GOT3 (cell line): ENCODE results near the gene MEGF6.
"Not testable (repeated sequence)": the region's sequence is repeated elsewhere in the genome, so short reads cannot be mapped to it uniquely, and the experiment has no call there.

Experiments used
- DNase-seq: peaks from one replicate; lab custom pipeline; 2025; ENCODE audit warnings: mixed read lengths; lab: John Stamatoyannopoulos, UW

Gene MEGF6

DNA sequence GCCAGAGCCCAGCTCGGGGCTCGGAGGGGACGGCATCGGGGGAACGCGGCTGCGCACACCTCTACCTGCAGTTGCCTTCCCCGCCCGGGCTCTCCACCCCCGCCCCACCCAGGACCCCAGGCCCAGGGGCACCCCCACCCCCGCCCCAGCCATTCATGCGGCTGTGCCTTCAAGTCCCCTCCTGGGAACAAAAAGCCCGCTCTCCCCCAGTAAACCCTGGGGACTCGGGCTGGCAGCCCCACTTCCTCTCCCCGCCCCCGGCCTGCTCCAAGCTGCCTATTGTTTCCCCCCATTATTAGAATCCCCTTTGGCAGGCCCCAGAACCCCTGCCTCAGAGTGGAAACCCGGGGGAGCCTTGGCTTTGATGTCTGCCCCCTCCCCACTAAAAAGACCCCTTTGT, 18.0 kb downstream of the MEGF6 start:
- DNase-seq: no peak

DNA sequence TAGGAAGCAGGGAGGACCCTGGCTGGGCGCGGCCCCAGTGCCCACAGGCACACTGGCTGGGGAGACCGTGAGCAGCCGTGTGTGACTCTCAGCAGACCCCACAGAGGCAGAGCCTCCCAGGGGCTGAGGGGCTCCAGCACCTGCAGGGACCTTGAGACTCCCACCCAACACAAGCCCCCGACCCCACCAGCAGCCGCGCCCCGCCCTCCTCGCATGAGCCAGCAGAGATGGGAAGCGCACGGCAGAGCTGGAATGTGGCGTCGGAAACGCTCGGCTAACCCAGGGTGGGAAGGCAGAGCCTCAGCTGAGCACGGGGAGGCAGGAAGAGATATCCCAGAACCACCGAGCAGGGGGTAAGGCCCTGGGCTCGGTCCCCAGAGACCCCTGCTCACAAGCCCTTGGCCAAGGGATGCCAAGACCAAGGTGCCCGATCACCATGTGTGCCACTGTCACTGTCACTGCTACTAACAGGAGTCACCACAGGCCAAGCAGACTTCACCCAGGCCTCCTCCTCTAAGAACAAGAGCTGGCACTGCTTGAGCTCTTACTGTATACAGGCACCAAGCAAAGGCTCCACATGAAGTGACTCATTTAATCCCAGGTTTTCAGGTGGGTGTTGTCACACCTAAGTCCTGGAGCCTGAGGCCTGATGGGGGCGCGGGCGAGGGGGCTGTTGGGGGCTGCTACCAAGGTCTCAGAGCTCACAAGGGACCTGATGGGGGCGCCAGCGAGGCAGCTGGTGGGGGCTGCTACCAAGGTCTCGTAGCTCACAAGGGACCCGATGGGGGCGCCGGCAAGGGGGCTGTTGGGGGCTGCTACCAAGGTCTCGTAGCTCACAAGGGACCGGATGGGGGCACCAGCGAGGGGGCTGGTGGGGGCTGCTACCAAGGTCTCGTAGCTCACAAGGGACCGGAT, 20.1 kb downstream of the MEGF6 start:
- no peak for DNase-seq

DNA sequence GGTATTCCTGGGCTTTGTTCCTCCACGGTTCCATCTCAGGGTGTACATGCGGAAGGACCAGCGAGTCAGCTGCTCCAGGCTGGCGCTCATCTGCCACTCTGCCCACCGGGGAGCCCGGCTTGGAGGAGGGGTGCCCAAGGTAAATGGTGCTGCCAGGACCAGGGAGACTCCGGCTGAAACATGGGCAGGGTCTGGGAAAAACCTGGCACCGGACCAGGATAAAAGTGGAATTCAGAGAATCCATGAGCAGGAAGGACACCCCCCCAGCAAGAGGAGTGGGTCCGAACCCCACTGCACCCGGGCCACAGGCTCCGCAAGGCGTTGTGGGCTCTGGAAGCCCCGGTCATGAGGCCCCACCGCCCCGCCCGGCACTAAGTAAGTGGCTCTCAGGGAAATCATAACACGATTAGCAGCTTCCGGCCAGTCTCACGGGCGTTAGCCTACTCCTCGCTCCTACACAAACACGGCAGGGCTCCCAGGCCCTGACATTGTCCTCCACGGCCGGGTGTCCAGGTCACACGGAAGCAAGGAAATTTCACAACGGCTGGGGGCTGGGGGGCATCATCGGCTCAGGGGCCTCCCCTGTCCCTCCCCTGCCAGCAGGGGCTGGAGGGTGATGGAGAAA, 21.1 kb downstream of the MEGF6 start:
- no peak for DNase-seq

DNA sequence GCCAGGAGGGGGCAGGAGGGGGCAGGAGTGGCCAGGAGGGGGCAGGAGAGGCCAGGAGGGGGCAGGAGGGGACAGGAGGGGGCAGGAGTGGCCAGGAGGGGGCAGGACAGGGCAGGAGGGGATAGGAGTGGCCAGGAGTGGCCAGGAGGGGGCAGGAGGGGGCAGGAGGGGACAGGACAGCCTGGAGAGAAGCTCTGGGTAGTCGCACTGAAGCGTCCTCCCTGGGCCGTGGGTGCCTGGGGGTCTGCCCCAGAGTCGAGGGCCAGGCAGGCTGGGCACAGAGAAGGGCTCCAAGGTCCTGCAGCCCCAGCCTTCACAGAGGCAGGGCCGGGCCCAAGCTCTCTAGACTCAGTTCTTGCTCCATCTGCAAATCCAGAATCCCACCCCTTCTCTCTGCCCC, 22.9 kb downstream of the MEGF6 start:
- DNase-seq: no peak

DNA sequence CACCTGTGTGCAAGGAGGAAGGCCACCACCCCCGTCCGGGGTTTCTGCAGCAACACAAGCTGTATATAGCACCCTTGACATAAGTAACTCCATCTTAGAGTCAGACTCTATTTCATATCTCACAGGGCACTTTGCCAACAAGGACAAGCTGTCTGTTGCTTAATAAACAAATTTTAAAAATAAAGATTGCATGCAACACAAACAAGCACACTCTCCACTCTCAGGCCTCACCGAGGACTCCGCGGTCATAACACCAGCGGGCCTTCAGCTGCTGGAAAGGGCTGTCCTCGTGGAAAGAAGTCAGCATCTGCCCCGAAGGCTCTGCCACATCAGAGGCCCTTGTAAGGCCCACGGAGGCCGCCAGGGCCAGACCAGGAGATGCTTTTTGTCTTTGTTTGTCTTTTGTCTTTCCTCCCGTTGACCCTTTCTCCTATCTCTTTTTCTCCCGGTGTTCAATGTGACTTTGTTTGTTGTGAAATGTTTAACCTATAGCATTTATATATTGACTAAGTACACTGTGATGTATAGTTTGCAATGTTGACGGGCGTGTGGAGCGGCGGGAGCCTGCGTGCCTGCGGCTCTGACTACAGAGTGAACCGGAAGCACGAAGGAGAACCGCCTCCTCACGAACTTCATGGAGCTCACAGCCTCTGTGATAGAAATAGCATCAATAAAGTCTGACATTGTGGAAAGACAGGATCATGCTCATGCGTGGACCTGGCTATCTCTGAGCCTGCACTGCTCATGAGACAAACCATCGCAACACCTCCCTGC, 24.1 kb downstream of the MEGF6 start:
- DNase-seq: no peak

DNA sequence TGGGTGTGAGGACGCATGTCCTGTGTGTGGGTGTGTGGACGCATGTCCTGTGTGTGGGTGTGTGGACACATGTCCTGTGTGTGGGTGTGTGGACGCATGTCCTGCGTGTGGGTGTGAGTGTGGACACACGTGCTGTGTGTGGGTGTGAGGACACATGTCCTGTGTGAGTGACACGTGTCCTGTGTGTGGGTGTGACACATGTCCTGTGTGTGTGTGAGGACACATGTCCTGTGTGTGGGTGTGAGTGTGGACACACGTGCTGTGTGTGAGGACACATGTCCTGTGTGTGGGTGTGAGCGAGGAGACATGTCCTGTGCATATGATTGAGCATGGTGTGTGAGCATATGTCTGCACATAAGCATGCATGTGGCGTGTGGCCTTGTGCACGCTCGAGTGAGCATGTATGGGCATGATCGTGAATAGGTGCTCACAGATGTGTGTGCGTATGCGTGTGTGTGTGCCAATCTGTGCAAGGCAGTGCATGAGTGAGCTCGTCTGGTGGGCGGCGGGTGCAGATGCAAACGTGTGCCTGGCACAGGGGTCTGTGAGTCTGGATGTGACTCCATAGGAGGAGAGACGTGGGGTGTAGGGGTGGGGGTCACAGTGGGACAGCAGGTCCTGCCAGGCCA, 25.3 kb downstream of the MEGF6 start:
- DNase-seq: no peak

DNA sequence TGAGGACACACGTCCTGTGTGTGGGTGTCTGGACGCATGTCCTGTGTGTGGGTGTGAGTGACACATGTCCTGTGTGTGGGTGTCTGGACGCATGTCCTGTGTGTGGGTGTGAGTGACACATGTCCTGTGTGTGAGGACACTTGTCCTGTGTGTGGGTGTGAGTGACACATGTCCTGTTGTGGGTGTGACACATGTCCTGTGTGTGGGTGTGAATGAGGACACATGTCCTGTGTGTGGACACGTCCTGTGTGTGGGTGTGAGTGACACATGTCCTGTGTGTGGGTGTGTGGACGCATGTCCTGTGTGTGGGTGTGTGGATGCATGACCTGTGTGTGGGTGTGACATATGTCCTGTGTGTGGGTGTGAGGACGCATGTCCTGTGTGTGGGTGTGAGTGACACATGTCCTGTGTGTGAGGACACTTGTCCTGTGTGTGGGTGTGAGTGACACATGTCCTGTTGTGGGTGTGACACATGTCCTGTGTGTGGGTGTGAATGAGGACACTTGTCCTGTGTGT, 25.9 kb downstream of the MEGF6 start:
- not testable (repeated sequence) for DNase-seq

DNA sequence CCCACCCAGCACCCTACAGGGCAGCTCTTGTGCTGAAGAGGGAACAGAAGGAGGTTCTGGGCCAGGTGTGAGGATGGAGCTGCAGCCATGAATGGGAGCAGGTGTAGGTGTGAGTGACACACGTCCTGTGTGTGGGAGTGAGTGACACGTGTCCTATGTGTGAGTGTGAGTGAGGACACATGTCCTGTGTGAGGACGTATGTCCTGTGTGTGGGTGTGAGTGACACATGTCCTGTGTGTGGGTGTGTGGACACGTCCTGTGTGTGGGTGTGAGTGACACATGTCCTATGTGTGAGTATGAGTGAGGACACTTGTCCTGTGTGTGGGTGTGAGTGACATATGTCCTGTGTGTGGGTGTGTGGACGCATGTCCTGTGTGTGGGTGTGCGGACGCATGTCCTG, 26.4 kb downstream of the MEGF6 start:
- DNase-seq: no peak

DNA sequence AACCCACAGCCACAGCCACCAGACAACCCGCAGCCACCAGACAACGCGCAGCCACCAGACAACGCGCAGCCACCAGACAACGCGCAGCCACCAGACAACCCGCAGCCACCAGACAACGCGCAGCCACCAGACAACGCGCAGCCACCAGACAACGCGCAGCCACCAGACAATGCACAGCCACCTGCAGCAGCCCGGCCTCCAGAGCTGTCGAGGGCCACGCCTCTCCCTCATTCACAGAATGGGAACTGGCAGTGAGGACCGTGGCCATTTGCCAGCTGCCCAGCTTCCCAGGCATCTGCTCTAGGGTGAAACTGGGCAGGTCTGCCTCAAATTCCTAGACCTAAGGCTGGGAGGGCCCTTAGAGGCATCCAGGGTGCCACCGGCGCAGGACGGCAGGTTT, 27.6 kb downstream of the MEGF6 start:
- not testable (repeated sequence) for DNase-seq

DNA sequence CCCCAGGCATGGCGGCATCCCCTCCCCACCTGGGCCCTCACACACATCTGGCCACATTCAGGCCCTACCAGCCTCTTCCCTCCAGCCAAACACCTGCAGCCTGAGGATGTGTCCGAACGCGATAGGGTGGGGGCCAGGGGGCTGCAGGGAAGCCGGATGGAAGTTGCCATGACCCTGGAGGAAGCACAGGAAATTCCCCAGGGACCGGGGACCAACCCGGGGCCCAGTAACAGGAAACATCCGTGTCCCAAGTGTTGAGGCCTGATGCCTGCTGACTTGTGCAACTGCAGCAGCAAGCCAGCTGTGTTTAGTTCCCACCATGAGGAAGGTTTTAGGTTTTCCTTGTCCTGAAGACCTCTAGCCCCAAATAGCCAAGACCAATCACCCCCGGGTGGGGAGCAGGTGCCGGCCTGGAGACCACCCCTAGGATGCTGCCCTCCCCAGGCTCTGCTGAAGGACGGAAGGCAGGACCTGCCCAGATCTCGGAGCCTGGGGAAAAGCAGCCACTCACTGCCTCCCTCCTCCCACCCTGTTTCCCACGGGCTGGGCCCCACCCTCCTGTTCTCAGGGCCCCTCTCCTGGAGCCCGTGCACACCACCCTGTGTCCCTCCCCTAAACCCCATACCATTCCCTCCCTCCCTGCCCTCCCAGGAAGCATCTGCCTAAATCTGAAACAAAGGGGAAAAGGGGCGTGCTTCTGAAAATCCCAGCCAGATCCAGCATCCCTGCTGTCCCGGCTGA, 29.8 kb downstream of the MEGF6 start:
- DNase-seq: no peak

DNA sequence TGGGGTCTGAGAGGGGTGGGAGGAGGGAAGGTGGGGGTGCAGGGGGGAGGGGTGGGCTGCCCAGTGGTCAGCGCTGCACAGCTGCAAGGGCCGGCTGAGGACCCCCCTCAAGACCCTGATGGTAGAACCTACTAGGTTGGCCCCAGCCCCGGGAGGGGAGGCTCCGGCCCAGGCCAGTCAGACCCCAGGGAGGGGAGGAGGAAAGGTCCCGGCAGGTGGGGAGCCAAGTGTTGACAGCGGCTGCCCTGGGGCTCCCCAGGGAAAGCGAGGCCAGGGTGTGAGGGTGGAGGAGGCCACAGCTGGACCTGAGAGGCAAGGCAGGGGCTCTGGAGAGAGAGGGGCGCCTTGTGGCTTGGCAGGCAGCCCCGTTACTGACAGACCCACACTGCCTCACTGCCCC, 31.1 kb downstream of the MEGF6 start:
- no peak for DNase-seq

DNA sequence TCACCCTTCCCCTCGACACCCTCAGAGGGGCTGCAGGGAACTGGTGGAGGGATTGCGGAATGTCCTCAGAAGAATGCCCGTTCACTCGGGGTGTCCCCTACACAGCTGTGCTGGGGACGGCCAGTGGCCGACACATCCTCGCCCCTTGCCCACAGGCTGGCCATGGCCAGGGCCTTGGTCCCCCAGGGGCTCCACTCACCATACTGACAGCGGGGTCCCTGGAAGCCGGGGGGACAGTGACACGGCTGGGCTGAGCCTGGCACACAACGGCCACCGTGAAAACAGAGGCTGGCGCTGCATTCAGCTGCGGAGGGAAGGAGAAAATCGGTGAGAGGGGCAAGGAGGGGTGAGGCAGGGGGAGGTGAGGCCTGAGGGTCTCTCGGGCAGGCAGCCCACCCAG, 31.7 kb downstream of the MEGF6 start:
- no peak for DNase-seq

DNA sequence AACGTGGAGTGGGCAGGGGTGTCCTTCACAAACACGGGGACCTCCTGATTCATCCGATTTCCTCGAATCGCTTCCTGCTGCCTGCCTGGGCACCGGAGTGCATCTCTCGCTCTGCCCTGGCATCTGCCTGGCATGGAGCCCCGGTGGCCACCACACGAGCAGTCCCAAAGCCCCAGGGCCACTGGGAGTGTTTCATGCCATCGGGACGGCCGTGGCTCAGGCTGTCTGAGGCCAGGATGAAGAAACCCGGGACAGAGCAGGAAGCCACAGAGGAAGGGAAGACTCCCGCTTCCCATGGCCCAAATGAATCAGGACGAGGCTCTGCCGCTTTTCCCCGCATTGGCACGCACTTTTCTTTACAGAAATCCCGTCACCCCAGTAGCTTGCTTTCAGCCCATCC, 32.4 kb downstream of the MEGF6 start:
- no peak for DNase-seq

DNA sequence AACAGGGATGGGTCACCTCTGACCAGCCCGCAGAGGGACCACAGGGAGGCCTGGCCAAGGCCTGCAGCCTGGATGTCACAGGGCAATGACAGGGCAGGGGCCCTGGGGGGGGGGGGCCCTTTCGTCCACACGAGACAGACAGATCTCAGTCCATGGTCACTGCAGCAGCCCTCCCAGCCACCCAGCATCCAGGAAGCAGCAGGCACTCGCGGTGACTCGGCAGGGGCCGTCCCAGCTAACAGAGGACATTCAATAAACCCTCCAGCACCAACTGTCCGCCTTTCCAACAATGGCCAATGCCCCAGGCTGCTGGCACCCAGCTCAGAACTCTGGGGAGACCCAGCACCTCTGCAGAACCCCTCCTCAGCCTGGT, 32.9 kb downstream of the MEGF6 start:
- DNase-seq: no peak

DNA sequence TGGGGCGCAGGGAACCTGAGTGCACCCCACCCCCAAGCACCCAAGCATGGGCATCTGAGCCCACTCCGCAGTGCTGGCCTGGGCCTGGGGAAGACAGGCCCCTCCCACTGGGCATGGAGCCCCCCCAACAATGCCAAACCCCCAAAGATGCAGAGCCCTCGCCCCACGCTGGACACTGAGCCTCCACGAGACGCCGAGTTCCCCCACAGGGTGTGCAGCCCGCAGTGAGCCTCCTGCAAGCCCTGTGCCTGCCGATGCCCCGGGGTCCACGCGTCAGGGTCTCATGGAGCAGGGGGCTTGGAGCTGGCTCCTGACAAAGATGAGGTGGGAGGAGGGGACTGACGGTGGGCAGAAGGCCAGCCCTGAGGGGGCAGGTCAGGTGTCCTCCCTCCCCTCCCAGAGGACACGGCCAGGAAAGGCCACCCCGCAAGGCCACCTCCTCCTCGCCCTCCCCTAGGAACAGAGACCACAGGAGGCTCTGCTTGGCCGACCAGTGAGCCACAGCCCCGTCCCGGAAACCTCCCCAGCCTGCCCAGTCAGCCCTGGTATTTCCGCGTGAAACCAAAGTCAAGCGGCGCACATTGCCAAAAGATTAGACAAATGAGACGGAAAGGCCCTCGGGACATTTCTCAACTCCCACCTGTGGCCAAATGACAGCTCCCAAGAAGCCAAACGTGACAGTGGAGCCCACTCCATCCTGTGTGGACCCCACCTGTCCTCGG, 33.4 kb downstream of the MEGF6 start:
- DNase-seq: no peak

DNA sequence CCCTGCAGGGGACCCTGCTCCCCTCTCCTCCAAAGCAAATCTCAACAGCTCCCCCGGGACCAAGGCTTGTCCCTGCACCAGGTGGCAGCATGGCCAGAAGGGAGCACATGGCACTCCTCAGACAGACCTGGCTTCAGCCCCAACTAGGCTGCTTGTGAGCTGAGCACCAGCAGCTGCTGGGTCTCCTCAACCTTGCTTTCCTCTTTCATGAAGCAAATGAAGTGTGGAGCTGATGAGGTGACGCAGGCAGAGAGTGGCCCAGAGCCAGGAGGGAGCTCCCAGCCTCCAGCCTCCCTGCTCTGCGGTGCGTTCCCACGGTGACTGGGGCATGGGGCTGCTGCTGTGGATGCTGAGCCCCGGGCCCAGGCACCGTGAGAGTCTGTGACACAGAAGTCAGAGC, 34.0 kb downstream of the MEGF6 start:
- DNase-seq: no peak

DNA sequence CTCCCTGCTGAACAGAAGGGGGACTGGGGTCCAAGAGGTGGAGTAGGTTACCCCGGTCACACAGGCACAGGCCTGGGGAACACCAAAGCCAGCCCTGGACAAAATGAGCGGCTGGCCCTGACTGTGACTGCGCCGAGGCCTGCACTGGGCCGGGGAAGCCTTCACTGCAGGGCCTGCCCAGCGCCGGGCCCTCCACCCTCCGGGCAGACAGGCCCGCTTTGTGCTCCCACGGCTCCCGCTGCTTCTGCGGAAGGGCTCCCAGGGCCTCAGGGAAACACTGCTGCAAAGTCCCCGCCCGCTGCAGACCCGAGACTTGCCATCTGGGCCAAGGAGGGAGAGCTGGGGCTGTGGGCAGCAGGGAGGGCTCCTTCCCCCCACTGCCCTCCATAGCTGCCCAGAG, 35.3 kb downstream of the MEGF6 start:
- no peak for DNase-seq

DNA sequence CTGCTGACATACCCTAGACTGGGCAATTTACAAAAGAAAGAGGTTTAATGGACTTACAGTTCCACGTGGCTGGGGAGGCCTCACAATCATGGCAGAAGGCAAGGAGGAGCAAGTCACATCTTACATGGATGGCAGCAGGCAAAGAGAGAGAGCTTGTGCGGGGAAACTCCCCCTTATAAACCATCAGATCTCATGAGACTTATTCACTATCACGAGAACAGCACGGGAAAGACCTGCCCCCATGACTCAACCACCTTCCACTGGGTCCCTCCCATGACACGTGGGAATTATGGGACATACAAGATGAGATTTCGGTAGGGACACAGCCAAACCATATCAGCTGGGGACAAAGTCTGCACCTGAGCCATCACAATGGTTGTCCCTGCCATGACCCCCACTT, 35.8 kb downstream of the MEGF6 start:
- DNase-seq: not testable (repeated sequence)

DNA sequence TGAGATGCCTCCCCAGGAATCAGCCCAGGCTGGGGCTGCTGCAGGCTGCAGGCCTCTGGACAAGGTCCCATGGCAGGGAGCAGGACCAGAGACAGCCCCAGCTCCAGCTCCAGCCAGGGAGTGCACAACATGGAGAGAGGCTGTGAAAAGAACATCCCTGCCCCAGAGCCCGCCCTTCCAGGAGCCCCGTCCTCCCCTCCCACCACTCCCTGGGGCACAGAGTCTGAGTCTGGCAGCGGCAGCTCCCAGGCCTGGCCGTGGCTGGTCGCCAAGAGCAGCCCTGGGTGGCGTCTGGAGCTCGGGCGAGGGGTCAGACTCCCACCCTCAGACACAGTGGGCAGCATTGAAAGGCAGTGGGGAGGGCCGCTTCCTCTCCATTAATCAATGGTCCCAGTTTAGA, 37.8 kb downstream of the MEGF6 start:
- no peak for DNase-seq

DNA sequence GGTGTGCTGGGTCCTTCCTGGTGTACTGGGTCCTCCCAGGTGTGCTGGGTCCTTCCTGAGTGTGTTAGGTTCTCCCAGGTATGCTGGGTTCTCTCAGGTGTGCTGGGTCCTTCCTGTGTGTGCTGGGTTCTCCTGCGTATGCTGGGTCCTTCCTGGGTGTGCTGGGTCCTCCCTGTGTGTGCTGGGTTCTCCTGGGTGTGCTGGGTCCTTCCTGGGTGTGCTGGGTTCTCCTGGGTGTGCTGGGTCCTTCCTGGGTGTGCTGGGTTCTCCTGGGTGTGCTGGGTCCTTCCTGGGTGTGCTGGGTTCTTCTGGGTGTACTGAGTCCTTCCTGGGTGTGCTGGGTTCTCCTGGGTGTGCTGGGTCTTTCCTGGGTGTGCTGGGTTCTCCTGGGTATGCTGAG, 38.7 kb downstream of the MEGF6 start:
- DNase-seq: not testable (repeated sequence)

DNA sequence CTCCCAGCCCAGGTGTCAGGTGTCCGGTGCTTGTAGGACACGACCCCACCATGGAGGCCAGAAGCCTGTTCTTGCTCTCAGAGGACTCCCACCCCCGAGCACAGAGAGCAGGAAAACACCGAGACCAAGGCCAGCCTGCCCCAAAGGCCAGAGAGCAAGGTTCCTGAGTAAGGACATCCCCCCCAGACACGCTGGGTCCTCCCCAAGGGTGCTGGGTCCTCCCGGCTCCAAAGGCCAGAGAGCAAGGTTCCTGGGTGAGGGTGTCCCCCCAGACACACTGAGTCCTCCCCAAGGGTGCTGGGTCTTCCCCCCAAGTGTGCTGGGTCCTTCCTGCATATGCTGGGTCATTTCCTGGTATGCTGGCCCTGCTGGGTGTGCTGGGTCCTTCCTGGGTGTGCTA, 40.0 kb downstream of the MEGF6 start:
- no peak for DNase-seq
